ENCODE results near the gene PPP1R37. TPM values are rescaled to one million over a fixed set of nuclear protein-coding genes. Genes with fewer than 3 reads are reported as not detected.

The PPP1R37 gene
- total and polyA plus RNA-seq, 2 of the 8 experiments (the other 6 are each of a cell fraction or from before 2014, with no cell fraction given): 14.6 to 25.7 TPM

DNA sequence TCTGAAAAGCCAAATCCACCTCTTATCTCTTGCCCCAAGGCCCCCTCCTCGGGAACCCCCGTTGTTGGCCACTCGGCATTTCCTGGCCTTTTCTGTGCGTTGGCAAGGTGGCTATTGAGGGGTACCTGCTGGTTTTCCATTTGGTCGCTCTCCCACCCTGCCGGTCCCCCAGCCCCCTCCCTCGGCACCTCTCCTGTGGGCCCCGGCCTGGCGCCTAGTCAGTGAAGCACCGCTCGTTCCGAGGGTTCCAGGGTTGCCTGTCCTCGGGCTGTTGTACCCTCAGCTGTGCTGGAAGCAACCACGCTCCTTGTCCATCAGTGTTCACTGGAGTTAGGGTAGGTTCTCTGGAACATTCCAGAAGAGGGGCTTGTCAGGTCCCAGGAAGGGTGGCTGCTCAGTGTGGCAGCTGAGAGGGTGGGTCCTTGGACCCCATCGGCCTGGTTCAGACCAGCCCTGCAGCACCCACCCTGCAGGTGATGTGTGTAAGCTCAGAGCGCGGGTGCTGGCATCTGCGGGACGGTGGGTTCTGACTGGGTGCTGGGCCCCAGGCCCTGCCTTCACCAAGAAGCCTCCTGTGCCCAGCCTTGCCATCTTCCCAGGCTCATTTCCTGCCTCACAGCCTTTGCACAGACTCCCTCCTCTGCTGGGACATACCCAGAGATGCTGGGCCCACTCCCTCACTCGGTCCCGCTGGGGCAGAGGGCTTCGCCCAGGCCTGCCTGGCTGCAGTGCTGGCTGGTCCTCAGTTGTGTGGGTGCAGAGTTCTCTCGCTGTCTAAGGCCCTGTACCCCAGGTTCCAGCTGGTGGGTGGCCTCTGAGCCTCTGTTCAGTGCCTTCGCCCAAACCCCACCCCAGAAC, 46.5 kb downstream of the PPP1R37 start:
- no peak for TF ChIP-seq HDAC6 (IDR thresholded peaks at IDR 0.05; ENCODE audit: low read depth, low read length)
- peak overlapping the region; percentile 44; the same call in 1 of the 2 replicates for H2BK5ac ChIP-seq (ENCODE audit: low read depth, low read length)
- no peaks in the 10 kb centered on the region for H3K27me3 ChIP-seq (replicated peaks in 1 of 4; ENCODE audit: control insufficient read depth in 3 of 4, extremely low read depth in 1 of 4, insufficient read depth in 3 of 4, low read length in 3 of 4)
- H4K91ac ChIP-seq (replicated peaks; ENCODE audit: insufficient read length, low read length): no peak overlapping the region
- 93% methylated on average over 22 of the region's 24 CpGs; no CpG with 5 or more reads in 1 of the 2 experiments for WGBS, 2 experiments (ENCODE audit: extremely low coverage in 1 of 2, insufficient coverage in 1 of 2, insufficient read length in 1 of 2, insufficient replicate concordance in 2 of 2, low coverage in 1 of 2, low lambda C conversion rate in 2 of 2, missing lambda C conversion rate in 1 of 2)
- H3K23ac ChIP-seq (ENCODE audit: insufficient read length): no peak overlapping the region
- H3K23me2 ChIP-seq (ENCODE audit: low read depth, low read length): no peaks in the 10 kb centered on the region
- DNase-seq (ENCODE audit: low read depth in 1 of 2, low spot score in 2 of 2) (no peak), FAIRE-seq (no peak)
- no peak overlapping the region for H2AK5ac ChIP-seq (ENCODE audit: low read depth, low read length)
- peaks cover 2 to 8% (median 7%) of the 10 kb centered on the region in 4 experiments; a peak in 4 of 8 replicates for H3K36me3 ChIP-seq (ENCODE audit: control insufficient read depth in 2 of 4, insufficient read depth in 4 of 4, low read length in 3 of 4)
- no peak overlapping the region for H3K56ac ChIP-seq (replicated peaks; ENCODE audit: insufficient read length, low read depth, low read length)
- H2BK20ac ChIP-seq (ENCODE audit: low read length): no peak overlapping the region
- peaks cover 0 to 19% of the 10 kb centered on the region in 2 experiments; a peak in 1 of 4 replicates for H3K79me2 ChIP-seq (ENCODE audit: control insufficient read depth in 1 of 2, insufficient read depth in 2 of 2, low read length in 2 of 2)
- 0 out of 2 replicates have a peak overlapping the region, but pooled peaks have one; percentile 38 for H3K27ac ChIP-seq (ENCODE audit: low read depth, low read length)
- H3K14ac ChIP-seq (ENCODE audit: insufficient read length): no peak overlapping the region
- peak overlapping the region; percentile 69 for H3K4ac ChIP-seq (replicated peaks; ENCODE audit: insufficient read length, low read depth, low read length)
- H3K9me3 ChIP-seq (ENCODE audit: insufficient read depth in 2 of 2, low read depth in 1 of 2, low read length in 1 of 2): no peaks in the 10 kb centered on the region
- peak overlapping the region; percentile 19 for H4K8ac ChIP-seq (ENCODE audit: extremely low read depth, insufficient read depth, low read length)
- no peak overlapping the region for H2BK15ac ChIP-seq (ENCODE audit: low read length)
- peaks cover 12% of the 10 kb centered on the region for H3K79me1 ChIP-seq (ENCODE audit: low read depth, low read length)
- peaks cover 3 to 11% of the 10 kb centered on the region in 2 experiments for H4K20me1 ChIP-seq (replicated peaks in 1 of 2; ENCODE audit: control insufficient read depth in 1 of 2, insufficient read depth in 2 of 2, low read length in 2 of 2)
- peaks cover 0 to 18% (median 8%) of the 10 kb centered on the region in 4 experiments; a peak in 5 of 7 replicates for H3K4me1 ChIP-seq (replicated peaks in 1 of 4; ENCODE audit: control insufficient read depth in 3 of 4, insufficient read depth in 4 of 4, low read length in 3 of 4)
- H3K18ac ChIP-seq (ENCODE audit: extremely low read depth, low read length): no peak overlapping the region
- H2BK120ac ChIP-seq (replicated peaks; ENCODE audit: low read depth, low read length): no peak overlapping the region
- H2AFZ ChIP-seq (ENCODE audit: low read length): no peak overlapping the region
- ChIA-PET CTCF (ENCODE audit: partially characterized antibody) (interaction anchor here (0.5 to 2.8 kb wide), 6 partner anchors 10 to 50 kb away, joined by 3 to 5 read pairs (median 3); no protein-coding TSS in a partner anchor), POLR2A (ENCODE audit: partially characterized antibody) (interaction anchor here (1.9 kb wide), 1 partner anchor 8 kb away, joined by 4 read pairs; no protein-coding TSS in a partner anchor)
- peak overlapping the region; percentile 26 for H4K5ac ChIP-seq (ENCODE audit: insufficient read length, low read depth, low read length)
- no peak overlapping the region for H3K4me3 ChIP-seq (ENCODE audit: extremely low read depth in 1 of 4, insufficient read depth in 2 of 4, low read depth in 3 of 4, low read length in 4 of 4)
- no peak overlapping the region; a peak in 1 of 7 replicates for H3K9ac ChIP-seq (replicated peaks in 1 of 4; ENCODE audit: extremely low read depth in 1 of 4, low read depth in 3 of 4, low read length in 3 of 4)
- H3K4me2 ChIP-seq (ENCODE audit: insufficient read depth in 1 of 2, low read depth in 2 of 2, low read length in 2 of 2): no peak overlapping the region
- no peak overlapping the region for H2BK12ac ChIP-seq (ENCODE audit: low read depth, low read length)
